Stimulated activated naive CD4-positive, alpha-beta T cell (primary cell): ENCODE data around the gene RPL10A.

ENCODE experiments used
- DNase-seq, 6 experiments: peaks; one replicate each; lab custom pipeline; 2025; lab: John Stamatoyannopoulos, UW

Gene RPL10A

DNA sequence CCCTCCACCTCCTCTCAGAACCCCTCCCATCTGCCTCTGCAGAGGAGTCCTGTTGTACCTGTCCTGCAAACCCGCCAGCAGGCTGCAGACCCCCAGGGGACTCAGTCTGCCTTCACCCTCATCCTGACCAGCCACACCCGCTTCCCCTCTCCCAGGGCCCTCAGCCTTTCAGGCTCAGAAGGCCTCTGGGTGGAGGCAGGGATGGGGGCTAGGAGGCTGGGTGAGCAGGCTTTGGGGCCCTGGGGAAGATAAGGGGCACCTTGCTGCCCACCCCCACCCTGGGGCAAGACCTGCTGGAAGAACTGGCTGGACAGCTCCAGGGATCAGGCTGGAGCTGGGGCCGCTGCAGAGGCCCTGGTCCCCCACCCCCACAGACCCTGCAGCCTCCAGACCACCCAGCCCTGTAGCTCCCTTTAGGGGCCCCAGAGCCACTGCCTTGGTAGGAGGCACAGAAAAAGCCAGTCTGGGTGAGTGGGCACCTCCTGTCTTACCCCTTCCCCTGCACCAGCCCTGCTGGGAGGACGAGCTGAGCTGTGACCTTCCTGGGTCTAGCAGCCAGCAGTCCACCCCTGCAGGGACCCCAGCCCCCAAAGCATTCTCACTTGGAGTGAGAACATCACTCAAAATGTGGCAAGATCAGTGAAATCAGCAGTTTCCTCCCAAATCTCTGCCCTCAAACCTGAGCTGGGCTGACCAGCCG is 23.5 kb downstream of the RPL10A start:
- no peak for DNase-seq

DNA sequence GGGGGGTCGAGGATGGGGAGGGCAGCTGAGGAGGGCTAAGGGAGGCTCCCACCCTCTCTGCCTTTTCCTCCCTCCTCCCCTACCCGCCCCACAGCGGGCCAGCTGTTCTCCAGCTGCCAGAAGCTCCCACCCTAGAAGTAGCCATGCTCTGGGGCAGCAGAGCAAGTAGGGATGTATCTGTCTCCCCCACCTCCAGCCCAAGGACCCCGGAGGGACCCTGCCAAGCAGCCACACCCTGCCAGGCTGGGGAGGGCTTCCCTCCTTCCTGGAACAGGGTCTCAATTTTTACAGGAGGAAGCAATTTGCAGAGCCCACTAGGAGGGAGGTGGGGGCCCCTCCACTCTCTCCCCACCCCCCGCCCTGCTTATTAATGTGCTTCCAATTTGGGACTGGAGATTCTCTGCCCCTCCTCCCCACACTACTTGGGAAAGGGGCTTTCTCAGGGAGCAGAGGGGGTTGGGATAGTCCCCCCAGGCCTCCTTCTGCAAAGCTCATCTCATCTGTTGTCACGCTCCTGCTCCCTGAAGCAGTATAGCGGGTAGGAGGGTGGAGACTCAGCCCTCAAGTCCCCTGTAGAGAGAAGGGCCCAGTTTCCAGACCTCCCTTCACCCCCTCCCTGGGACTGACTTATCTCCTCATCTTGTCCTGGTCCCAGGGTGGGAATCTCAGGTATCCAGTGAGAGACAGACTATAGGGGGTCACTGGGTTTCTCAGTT is 24.2 kb downstream of the RPL10A start:
- no peak for DNase-seq

DNA sequence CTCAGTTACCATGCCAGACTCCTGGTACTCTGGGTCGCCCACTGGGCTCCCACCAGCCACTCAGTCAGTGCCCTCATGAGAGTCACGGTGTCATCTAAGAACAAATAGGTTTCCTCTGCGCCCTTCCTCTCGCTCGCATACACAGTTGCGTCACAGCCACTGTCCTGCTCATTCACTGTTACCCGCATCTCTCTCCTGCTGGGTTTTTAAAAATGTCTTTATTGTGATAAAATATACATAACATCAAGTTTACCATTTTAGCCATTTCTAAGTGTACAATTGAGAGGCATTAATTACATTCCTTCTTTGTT is 24.7 kb downstream of the RPL10A start:
- DNase-seq: no peak

DNA sequence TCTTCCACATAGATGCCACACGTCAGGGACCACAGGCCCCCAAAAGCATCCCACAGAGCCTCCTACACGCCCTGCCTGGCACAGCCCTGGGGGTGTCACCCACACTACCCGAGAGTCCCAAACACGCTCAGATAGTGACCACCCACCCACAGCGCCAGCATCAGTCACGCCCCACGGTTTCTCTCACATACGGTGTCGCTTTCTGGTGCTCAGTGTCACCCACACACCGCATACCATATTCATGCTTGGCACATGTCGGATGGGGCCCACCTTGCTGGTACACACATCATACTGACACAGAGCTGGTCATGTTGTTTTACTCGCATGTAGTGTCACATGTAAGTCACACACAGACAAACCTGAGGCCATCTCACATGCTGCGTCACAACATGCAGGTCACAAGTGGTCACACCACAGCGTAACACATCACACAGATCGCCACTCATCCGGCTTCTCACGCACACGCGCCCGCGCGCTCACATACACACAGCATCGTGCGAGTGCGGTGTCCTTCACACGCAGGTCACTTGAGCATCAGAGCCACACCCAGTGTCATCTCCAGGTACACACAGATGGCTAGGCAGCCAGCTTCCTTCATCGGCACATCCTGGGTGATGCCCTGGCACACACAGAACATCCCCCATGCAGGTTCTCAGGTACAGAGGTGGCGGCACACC is 25.2 kb downstream of the RPL10A start:
- DNase-seq: no peak

DNA sequence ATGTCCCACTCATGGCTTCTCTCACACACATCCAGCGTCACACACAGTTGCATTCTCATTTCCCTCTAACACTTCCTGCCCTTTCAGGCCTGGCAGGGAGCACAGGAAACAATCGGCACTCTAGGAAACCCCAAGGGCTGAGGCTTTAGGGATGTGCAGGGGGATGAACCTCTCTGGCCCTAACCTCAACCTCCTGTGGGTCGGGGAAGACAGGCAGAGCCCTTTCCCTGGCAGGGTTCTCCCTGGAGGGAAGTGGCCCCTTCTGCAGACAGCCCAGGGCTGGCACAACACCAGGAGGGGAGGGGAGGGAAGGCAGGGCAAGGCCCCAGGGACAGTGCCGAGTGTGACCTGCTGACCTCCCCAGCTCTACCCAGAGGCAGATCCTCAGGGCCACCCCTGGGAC is 26.0 kb downstream of the RPL10A start:
- DNase-seq: no peak

DNA sequence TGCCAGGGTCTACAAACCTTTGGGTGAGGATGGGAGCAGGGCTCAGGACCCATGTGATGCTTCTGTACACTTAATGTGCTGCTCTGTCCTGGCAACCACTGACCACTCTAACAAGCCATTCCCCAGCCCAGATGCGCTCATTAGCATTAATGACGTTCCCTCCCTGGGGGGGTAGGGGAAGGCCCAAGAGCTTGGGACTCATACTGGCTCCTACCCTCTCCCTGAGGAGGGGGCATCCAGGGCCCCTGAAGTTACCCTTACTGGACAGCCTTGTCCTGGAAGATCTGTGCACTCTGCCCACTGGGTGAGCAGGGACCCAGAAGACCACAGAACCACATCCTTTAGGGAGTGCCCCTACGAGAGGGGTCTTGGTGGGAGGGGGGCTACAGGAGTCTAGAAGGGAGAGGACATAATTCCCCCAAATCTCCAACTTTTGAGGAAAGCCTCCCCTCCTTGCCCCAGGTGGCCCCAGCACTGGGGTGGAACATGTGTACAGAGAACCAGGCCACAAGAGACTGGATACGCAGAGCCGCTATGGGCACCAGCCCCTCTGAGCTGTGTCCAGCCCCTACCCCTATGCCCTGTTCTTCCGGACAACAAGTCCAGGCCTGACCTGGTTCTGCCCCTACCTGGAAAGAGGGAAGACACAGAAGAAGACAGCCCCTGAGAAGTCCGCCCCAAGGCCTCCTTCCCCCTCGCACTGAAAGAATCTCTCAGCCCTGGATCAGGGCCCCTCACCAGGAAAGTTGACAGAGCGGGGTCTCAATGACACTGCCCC is 27.2 kb downstream of the RPL10A start:
- no peak for DNase-seq

DNA sequence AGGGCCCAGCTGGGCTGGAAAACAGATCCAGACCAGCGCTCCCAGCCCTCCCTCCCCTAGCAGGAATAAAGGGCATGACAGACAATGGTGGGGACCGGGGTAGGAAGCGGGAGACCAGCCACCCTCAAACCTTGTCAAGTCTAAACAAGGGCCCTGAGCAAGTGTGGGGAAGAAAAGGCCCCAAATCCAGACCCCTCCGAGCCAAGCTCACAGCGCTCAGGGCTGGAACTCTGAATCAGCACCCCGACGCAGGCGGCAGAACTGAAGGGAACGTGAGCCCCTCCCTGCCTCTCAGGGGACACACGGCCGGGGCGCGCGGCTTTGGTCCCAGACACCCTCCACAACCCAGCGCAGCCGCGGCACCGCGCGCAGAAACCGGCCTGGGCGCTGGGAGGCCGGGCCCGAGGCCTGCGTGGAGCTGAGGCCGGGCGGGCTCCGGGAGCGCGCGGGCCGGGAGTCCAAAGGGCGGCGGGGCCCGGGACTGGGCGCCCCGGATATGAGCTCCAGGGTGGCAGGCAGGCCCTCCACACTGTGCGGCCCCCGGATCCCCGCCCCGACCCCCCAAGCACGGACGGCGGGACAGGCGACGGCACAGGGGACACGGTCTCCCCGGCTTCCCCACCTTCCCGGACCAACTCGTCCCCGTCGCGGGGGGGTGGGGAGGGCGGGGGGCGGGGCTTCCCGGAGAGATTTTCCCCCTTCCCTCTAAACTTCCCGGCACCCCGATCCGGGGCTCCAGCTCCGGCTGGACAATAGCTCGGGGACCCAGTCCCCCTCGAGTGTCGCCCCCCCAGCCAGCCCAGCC is 28.0 kb downstream of the RPL10A start:
- DNase-seq: peak in 1 of 6 experiments; percentile 31

DNA sequence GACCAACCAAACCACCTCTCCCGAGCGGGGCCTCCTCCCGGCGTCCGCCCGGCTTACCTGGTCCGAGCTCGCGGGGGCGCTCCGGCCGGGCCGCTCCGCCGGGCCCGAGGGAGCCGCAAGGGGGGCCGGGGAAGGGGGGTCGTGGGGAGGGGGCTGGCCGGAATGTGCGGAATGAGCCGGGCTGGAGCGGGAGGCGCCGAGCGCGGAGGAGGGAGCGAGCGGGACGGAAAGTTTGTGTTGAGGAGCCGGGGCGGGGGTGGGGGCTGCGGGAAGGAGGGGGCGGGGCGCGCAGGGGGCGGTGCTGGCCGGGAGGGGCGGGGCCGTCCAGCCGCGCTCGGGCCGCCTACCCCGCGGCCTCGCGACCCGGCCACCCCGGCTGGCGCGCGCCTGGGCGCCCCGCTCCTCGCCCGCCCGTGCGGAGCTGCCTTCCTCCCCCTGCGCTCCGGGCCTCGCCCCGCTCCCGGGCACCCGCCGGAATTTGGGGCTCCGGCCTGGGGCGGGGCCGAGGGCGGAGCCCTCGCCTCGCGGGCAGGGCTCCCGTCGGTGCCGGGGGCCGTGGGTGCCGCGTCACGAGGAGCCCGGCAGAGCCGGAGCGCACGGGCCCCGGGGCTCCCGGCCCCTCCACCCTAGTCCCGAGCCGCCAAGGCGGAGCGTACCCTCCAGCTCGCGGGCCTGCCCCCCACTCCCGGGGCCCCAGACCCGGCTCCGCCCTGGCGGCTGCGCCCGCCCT is 28.8 kb downstream of the RPL10A start, which contains the start of gene TEAD3:
TEAD3 (minus strand) TSS at position 239 of the 730 bp plus-strand sequence.
- DNase-seq: peak; percentile 33 to 77 (median 52)

DNA sequence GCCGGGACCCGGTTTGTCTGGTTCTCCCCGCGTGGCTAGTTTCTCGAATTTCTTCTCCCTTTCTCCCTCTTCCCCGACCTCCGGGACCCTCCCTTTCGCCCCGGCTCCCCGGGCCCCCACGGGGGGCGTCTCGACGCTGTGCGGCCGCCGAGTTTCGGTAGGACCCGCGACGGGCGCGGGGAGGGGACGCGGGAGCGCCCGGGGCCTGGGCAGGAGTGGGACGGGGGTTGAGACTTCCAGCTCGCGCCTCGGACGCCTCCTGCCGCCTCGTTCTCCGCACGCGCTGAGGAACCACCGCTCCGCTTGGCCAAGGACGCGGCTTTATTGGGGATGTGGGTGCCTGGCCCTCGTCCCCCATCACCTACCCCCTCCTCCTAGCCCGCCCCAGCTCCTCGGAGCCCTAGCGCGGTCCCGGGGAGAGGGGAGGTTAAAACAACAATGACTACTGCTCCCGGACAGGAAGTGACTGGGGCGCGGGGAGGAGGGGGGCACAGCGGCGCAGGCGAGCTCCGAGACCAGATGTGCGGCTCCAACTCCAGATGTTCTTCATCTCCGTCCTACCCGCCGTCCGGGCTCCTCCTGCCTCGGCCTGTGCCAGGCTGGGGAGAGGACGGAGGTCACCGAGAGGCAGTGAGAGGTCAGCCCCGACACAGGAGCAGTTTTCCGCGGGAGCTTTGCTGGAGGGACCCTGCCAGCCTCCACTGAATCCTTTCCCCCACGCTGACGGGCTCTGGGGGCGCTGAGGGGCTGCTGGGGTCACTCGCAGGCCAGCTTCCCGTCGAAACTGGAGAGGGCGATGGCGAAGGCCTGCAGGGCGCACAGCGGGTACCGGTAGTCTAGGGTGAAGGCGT is 29.6 kb downstream of the RPL10A start:
- peak in 4 of 6 experiments; percentile 22 to 47 (median 41) for DNase-seq

DNA sequence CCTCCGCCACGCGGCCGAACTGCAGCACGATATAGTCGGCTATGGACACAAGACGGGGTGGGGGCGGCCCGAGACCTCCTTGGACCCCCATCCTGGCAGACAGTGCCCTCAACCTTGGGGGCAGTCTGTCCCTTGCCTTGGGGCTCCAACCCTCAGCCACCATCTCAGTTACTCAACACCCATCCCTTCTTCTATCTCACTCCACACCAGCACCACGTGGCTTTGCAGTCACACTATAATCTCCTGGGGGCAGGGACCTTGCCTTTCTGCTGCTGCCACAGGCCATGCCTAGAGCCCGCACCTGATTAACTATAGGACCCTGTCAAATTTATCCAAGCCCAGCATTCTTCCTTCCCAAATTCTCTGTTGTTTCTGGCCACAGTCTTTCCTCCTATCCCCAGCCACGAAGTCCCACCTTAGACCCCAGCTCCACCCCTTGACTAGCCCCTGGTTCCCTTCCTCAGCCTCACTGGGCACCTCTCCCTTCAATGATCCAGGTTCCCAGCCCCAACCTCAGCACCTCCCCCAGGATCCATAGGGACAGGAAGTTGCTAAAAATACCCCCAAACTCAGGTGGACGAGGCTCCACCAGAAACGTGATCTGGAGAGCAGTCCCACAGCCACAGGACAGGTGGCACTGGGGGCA is 30.3 kb downstream of the RPL10A start:
- no peak for DNase-seq

DNA sequence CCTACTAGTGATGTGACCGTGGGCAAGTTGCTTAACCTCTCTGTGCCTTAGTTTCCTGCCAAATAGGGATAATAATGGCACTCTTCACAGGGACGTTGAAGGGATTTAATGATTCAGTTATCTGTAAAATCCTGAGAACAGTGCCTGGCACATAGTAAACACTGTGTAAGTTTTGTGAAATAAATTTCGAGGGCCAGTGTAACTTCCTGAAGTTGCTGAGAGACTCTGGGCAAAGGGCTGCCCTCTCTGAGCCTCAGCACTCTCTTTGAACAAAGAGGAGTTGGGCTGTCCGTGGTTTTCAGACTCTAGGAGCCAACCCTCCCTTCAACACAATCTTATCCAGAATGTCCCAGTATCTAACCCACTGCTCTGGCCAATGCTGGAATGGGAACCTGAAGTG is 31.2 kb downstream of the RPL10A start:
- DNase-seq: no peak

DNA sequence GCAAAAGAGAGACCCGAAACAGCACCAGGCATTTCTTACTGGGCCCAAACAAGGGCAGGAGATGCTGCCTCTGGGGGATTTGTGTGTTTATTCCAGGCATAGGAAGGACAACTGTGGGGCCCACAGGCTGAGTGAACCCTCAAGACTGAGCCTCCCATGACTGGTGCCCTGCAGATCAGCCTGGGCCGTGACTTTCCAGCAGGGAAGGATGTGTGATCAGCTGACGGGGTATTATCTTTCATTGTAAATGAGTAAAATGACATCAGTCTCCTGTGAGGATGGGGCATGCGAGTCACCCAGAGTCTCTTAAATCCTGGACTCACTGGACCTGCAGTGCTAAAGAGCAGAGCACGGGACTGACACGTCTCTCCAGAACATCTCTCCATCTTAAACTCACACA is 32.6 kb downstream of the RPL10A start:
- no peak for DNase-seq

DNA sequence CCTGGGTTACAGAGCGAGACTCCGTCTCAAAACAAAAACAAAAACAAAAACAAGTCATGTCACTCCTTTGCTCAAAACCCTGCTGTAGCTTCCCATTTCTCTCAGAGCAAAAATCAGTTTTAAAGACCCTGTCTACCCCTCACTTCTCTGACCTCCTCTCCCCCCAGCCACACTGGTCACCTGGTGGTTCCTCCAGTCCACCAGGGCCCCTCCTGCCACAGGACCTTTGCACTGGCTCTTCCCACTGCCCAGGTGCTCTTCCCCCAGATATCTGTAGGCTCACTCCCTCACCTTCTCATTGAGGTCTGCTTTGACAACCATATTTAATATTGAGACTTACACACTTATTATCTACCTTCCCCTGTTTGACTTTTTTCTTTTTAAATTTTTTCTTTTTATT is 33.6 kb downstream of the RPL10A start:
- no peak for DNase-seq

DNA sequence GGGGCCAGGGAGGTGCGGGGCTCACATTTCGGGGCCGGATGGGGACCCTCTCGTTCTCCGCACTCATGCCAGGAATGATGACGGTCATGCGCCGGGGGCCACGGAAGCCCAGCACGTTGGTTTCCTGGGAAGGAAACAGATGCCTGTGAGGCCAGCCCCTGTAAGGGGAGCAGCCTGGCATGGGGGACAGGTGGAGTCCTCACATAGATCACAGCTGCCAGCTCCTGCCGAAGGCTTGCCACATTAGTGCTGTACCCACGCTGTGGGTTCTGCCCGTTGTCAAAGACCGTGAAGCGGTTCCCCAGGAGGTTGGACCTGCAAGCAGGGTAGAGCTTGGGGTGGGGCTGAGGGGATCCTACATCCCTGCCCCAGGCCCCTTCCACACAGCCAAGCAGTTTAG is 35.3 kb downstream of the RPL10A start:
- no peak for DNase-seq

DNA sequence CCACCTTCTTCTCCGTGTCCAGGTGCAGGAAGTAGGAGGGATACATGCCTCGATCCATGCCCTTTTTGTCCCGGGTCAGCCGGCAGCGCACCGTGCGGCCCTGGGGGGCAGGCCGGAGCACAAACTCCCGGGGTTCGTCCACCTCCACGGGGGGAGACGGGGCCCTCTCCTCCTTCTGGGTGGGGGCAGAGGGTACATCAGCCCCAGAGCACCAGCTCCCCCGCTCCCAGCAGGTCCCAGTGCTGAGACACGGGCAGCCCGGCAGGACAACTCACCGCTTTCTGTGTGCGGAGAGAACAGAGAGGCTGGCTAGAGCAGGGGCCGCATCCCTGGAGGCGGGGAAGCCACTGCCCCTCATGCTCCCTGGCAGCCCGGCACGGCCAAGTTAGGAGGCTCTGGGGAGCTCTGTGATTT is 37.8 kb downstream of the RPL10A start:
- no peak for DNase-seq

DNA sequence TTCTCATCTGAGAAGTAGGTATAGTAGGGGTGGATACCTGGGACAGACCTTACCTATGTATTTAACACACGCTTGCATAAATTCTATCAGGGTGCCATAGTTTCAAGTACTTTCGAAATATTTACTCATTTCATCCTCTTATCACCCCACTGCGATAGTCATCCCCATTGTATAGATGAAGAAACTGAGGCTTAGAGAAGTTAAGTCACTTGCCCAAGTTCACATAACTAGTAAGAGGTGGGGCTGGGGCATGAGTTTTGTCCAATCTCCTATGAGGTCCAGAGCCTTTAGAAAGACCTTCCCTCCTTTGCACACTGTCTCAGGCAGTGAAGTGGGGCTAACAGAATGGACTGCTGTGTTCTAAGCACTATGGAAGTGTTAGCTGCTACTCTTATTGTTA is 38.3 kb downstream of the RPL10A start:
- no peak for DNase-seq

DNA sequence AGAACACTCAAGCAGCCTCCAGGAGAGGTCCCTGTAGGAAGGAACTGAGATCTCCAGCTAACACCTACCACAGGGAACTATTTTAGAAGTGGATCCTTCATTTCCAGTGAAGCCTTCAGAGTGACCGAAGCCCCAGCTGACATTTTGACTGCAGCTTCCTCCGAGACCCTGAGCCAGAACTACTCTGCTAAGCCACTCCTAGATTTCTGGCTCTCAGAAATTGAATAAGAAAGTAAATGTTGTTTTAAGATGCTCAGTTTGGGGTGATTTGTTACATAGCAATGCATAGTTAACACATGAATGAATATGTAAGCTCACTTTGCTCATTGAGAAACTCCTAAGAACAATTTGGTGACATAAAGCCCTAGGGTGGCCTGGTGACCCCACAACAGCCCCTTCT is 39.0 kb downstream of the RPL10A start:
- DNase-seq: no peak

DNA sequence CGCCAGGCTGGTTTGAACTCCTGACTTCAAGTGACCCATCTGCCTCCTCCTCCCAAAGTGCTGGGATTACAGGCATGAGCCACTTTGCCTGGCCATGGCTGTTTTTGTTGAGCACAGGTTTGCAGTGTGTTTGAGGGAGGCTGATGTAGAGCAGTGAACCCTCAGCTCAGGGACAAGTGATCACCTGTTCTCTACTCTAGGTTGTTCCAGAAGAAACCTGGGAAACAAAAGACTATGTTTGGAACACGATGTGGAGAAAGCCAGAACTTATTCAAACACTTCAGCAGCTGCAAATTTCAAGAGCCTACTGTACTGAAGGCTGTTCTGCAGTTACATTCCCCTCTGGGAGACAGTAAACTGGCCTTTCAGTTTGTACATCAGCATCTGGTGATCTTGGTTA is 39.8 kb downstream of the RPL10A start:
- no peak for DNase-seq

DNA sequence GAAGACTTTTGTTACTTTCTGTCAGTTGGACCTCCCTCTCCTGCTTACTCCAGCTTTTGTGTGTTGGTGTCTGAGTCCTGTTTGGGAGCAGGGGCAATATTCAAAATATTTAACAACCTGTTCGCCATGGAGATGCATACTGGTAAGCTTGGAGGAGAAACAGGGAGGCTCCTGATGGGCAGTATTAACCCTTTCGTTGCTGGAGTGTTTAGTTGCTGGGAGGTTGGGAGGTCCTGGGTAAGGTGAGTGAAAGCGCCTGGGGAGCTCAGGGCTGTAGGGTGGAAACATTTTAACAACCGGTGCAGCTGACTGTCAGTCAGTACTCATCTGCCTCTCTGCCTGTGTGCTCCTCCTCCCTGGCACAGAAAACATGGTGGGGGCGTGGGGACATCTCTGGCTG is 40.3 kb downstream of the RPL10A start:
- no peak for DNase-seq
